Measurements from ENCODE around the gene FRMD4B. TPM values are rescaled to one million over a fixed set of nuclear protein-coding genes. Genes with fewer than 3 reads are reported as not detected.

FRMD4B gene
- total RNA-seq, 1 donor from 2014 or later: 37.4 TPM

- Mint-ChIP-seq H3K4me3 (peak overlapping the region; percentile 83), H3K36me3 (no peaks in the 10 kb centered on the region), H3K9me3 (no peaks in the 10 kb centered on the region), H3K27ac (no peak overlapping the region), H3K4me1 (ENCODE audit: unreplicated experiment) (peaks cover 27% of the 10 kb centered on the region), H3K27me3 (peaks cover 48% of the 10 kb centered on the region)
- no peak for TF ChIP-seq CTCF (conservative IDR thresholded peaks at IDR 0.05)
- no peak for DNase-seq (ENCODE audit: extremely low spot score, unreplicated experiment)
Observed at GRCh38 chr3:69384326-69384725, 1.6 kb downstream of the FRMD4B start.

- no peak for DNase-seq (ENCODE audit: extremely low spot score, unreplicated experiment)
- Mint-ChIP-seq H3K27me3 (peaks cover 12% of the 10 kb centered on the region), H3K4me3 (no peak overlapping the region), H3K4me1 (ENCODE audit: unreplicated experiment) (peaks cover 10% of the 10 kb centered on the region), H3K9me3 (peaks cover 5% of the 10 kb centered on the region), H3K27ac (no peak overlapping the region), H3K36me3 (peaks cover 5% of the 10 kb centered on the region)
- TF ChIP-seq CTCF (conservative IDR thresholded peaks at IDR 0.05): no peak
Observed at GRCh38 chr3:69379661-69380060, 6.2 kb downstream of the FRMD4B start.

- no peak for DNase-seq (ENCODE audit: extremely low spot score, unreplicated experiment)
- peaks cover 4% of the 10 kb centered on the region for H3K27me3 Mint-ChIP-seq
Observed at GRCh38 chr3:69378112-69378802, 7.6 kb downstream of the FRMD4B start.

GRCh38 chr3:69377262-69377661 lies 8.6 kb downstream of the FRMD4B start:
- H3K27ac Mint-ChIP-seq: no peak overlapping the region

More at GRCh38 chr3:69378112-69378802, 7.6 kb downstream of the FRMD4B start:
- Mint-ChIP-seq H3K4me3 (no peak overlapping the region), H3K27ac (peak overlapping the region; percentile 4), H3K9me3 (peaks cover 5% of the 10 kb centered on the region), H3K36me3 (peaks cover 5% of the 10 kb centered on the region), H3K4me1 (ENCODE audit: unreplicated experiment) (peaks cover 10% of the 10 kb centered on the region)
- no peak for TF ChIP-seq CTCF (conservative IDR thresholded peaks at IDR 0.05)

GRCh38 chr3:69376731-69377130 lies 9.2 kb downstream of the FRMD4B start:
- TF ChIP-seq CTCF (conservative IDR thresholded peaks at IDR 0.05): no peak
- Mint-ChIP-seq H3K36me3 (peaks cover 5% of the 10 kb centered on the region), H3K4me3 (no peak overlapping the region), H3K9me3 (peaks cover 5% of the 10 kb centered on the region), H3K27ac (no peak overlapping the region), H3K4me1 (ENCODE audit: unreplicated experiment) (peaks cover 10% of the 10 kb centered on the region), H3K27me3 (peaks cover 4% of the 10 kb centered on the region)
- DNase-seq (ENCODE audit: extremely low spot score, unreplicated experiment): no peak

More at GRCh38 chr3:69377262-69377661, 8.6 kb downstream of the FRMD4B start:
- H3K4me3 Mint-ChIP-seq: no peak overlapping the region
- H3K9me3 Mint-ChIP-seq: peaks cover 5% of the 10 kb centered on the region
- TF ChIP-seq CTCF (conservative IDR thresholded peaks at IDR 0.05): no peak
- H3K36me3 Mint-ChIP-seq: peaks cover 5% of the 10 kb centered on the region
- no peak for DNase-seq (ENCODE audit: extremely low spot score, unreplicated experiment)
- peaks cover 4% of the 10 kb centered on the region for H3K27me3 Mint-ChIP-seq
- H3K4me1 Mint-ChIP-seq (ENCODE audit: unreplicated experiment): peaks cover 10% of the 10 kb centered on the region

Data from type B pancreatic cell (in vitro differentiated cells).